ENCODE measurements around the gene MARS1.
A peak's percentile ranks its signal among the peaks of the same experiment; 100 is the strongest.

Gene MARS1

DNA sequence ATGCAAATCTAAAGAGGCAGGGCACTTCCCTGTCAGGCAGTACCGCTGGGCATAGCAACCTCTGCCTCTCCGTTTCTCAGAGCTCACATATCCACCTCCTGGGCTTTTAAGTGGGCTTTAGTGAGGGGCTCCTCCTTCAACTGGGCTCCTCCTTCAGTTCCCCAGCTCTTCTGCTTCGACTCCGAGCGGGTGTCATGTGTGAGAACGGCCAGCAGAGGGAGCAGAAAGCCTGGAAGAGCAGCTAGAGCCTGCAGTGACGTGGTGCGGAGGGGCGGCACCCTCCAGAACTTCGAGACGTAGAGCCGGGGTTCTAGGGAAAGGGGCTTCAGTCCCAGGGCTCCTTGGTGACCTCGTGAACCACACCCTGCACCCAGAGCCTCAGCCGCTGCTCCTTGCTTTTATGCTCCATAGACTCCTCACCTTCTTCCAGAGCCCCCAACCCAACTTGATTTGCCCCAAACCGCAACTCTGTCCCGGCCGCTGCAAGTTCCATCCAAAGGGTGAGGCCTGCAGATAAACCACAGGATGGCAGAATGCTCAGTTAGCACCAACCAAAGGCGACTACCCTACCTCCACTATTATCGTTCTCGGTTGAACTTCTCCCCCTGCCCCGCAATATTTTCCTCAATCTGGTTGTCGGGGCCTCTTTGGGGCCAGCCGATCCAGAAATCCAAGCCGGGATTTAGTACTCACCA is 28.7 kb upstream of the MARS1 start:
- no peaks in the 10 kb centered on the region for H3K36me3 ChIP-seq (ENCODE audit: control insufficient read depth in 2 of 2, insufficient read depth in 1 of 2, low read length in 2 of 2)
- peaks cover 12% of the 10 kb centered on the region for H3K4me1 ChIP-seq (ENCODE audit: control insufficient read depth, insufficient read depth, low read length)
- CTCF ChIA-PET: interaction anchor here (0.6 to 3.9 kb wide), 53 partner anchors 9 to 712 kb away, joined by 3 to 25 read pairs (median 4); partner anchors contain the start of genes DDIT3, INHBC, MARS1 and TSPAN31
- POLR2A ChIA-PET: interaction anchor here (0.5 to 4.0 kb wide), 7 partner anchors 27 to 784 kb away, joined by 3 to 13 read pairs (median 4); partner anchors contain the start of genes CDK4, DDIT3 and SHMT2
- H3K9me3 ChIP-seq (ENCODE audit: control insufficient read depth, insufficient read depth, low read depth, low read length): no peaks in the 10 kb centered on the region
- H3K27ac ChIP-seq (ENCODE audit: extremely low read depth, low read depth, low read length): peak overlapping the region; percentile 47; the same call in 1 of the 2 replicates
- peak overlapping the region; percentile 57 for H3K4me3 ChIP-seq (ENCODE audit: low read depth, low read length)
- peak; percentile 70; the same call in 1 of the 2 replicates for TF ChIP-seq ZNF324 (tag by site-specific recombination; IDR thresholded peaks at IDR 0.05)
- TF ChIP-seq, protein P1, sequence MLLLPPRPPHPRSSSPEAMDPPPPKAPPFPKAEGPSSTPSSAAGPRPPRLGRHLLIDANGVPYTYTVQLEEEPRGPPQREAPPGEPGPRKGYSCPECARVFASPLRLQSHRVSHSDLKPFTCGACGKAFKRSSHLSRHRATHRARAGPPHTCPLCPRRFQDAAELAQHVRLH (tag by site-specific recombination; IDR thresholded peaks at IDR 0.05): peak; percentile 76
- TF ChIP-seq TCF7L2 (IDR thresholded peaks at IDR 0.05; ENCODE audit: borderline replicate concordance, low read depth, low read length): no peak
- TF ChIP-seq KLF8 (tag by site-specific recombination; IDR thresholded peaks at IDR 0.05): peak; percentile 96
- TF ChIP-seq ZEB2 (tag by site-specific recombination; IDR thresholded peaks at IDR 0.05): peak; percentile 82
- TF ChIP-seq, protein P2, sequence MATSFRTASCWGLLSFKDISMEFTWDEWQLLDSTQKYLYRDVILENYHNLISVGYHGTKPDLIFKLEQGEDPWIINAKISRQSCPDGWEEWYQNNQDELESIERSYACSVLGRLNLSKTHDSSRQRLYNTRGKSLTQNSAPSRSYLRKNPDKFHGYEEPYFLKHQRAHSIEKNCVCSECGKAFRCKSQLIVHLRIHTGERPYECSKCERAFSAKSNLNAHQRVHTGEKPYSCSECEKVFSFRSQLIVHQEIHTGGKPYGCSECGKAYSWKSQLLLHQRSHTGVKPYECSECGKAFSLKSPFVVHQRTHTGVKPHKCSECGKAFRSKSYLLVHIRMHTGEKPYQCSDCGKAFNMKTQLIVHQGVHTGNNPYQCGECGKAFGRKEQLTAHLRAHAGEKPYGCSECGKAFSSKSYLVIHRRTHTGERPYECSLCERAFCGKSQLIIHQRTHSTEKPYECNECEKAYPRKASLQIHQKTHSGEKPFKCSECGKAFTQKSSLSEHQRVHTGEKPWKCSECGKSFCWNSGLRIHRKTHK (tag by site-specific recombination; IDR thresholded peaks at IDR 0.05): no peak
- TF ChIP-seq, protein P3, sequence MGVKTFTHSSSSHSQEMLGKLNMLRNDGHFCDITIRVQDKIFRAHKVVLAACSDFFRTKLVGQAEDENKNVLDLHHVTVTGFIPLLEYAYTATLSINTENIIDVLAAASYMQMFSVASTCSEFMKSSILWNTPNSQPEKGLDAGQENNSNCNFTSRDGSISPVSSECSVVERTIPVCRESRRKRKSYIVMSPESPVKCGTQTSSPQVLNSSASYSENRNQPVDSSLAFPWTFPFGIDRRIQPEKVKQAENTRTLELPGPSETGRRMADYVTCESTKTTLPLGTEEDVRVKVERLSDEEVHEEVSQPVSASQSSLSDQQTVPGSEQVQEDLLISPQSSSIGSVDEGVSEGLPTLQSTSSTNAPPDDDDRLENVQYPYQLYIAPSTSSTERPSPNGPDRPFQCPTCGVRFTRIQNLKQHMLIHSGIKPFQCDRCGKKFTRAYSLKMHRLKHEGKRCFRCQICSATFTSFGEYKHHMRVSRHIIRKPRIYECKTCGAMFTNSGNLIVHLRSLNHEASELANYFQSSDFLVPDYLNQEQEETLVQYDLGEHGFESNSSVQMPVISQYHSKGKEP (tag by site-specific recombination; IDR thresholded peaks at IDR 0.05): peak; percentile 41; the same call in 1 of the 2 replicates
- no peak for TF ChIP-seq ZNF214 (tag by site-specific recombination; IDR thresholded peaks at IDR 0.05; ENCODE audit: borderline replicate concordance)
- TF ChIP-seq ZBTB8A (tag by site-specific recombination; IDR thresholded peaks at IDR 0.05): peak; percentile 95
- TF ChIP-seq ZNF37A (tag by site-specific recombination; IDR thresholded peaks at IDR 0.05): no peak
- TF ChIP-seq ZNF302 (tag by site-specific recombination; IDR thresholded peaks at IDR 0.05; ENCODE audit: low read depth): no peak
- TF ChIP-seq, protein P4, sequence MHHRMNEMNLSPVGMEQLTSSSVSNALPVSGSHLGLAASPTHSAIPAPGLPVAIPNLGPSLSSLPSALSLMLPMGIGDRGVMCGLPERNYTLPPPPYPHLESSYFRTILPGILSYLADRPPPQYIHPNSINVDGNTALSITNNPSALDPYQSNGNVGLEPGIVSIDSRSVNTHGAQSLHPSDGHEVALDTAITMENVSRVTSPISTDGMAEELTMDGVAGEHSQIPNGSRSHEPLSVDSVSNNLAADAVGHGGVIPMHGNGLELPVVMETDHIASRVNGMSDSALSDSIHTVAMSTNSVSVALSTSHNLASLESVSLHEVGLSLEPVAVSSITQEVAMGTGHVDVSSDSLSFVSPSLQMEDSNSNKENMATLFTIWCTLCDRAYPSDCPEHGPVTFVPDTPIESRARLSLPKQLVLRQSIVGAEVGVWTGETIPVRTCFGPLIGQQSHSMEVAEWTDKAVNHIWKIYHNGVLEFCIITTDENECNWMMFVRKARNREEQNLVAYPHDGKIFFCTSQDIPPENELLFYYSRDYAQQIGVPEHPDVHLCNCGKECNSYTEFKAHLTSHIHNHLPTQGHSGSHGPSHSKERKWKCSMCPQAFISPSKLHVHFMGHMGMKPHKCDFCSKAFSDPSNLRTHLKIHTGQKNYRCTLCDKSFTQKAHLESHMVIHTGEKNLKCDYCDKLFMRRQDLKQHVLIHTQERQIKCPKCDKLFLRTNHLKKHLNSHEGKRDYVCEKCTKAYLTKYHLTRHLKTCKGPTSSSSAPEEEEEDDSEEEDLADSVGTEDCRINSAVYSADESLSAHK (tag by site-specific recombination; IDR thresholded peaks at IDR 0.05): 0 out of 2 replicates have a peak, but pooled peaks have one; percentile 6
- TF ChIP-seq ZBTB7A (tag by site-specific recombination; IDR thresholded peaks at IDR 0.05; ENCODE audit: low read depth): 0 out of 2 replicates have a peak, but pooled peaks have one; percentile 80
- TF ChIP-seq ZNF664 (tag by site-specific recombination; IDR thresholded peaks at IDR 0.05): no peak
- peak; percentile 47; the same call in 1 of the 2 replicates for TF ChIP-seq ZXDB (tag by site-specific recombination; IDR thresholded peaks at IDR 0.05)
- TF ChIP-seq ZNF776 (tag by site-specific recombination; IDR thresholded peaks at IDR 0.05; ENCODE audit: borderline replicate concordance): no peak
- no peak for TF ChIP-seq OVOL3 (tag by site-specific recombination; IDR thresholded peaks at IDR 0.05)
- no peak for TF ChIP-seq ZNF433 (tag by site-specific recombination; IDR thresholded peaks at IDR 0.05; ENCODE audit: low read depth)
- TF ChIP-seq KLF9 (tag by site-specific recombination; IDR thresholded peaks at IDR 0.05; ENCODE audit: low read depth): peak; percentile 73
- TF ChIP-seq, protein P5, sequence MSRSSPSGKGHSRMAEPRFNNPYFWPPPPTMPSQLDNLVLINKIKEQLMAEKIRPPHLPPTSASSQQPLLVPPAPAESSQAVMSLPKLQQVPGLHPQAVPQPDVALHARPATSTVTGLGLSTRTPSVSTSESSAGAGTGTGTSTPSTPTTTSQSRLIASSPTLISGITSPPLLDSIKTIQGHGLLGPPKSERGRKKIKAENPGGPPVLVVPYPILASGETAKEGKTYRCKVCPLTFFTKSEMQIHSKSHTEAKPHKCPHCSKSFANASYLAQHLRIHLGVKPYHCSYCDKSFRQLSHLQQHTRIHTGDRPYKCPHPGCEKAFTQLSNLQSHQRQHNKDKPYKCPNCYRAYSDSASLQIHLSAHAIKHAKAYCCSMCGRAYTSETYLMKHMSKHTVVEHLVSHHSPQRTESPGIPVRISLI (tag by site-specific recombination; IDR thresholded peaks at IDR 0.05): no peak
- TF ChIP-seq REPIN1 (tag by site-specific recombination; IDR thresholded peaks at IDR 0.05; ENCODE audit: low read depth): no peak
- TF ChIP-seq, protein P6, sequence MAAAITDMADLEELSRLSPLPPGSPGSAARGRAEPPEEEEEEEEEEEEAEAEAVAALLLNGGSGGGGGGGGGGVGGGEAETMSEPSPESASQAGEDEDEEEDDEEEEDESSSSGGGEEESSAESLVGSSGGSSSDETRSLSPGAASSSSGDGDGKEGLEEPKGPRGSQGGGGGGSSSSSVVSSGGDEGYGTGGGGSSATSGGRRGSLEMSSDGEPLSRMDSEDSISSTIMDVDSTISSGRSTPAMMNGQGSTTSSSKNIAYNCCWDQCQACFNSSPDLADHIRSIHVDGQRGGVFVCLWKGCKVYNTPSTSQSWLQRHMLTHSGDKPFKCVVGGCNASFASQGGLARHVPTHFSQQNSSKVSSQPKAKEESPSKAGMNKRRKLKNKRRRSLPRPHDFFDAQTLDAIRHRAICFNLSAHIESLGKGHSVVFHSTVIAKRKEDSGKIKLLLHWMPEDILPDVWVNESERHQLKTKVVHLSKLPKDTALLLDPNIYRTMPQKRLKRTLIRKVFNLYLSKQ (tag by site-specific recombination; IDR thresholded peaks at IDR 0.05; ENCODE audit: borderline replicate concordance): no peak
- no peak for TF ChIP-seq ZNF621 (tag by site-specific recombination; IDR thresholded peaks at IDR 0.05)
- TF ChIP-seq ZNF211 (tag by site-specific recombination; IDR thresholded peaks at IDR 0.05; ENCODE audit: low read depth): no peak
- no peak for TF ChIP-seq ZNF585B (tag by site-specific recombination; IDR thresholded peaks at IDR 0.05)
- TF ChIP-seq ZNF561 (tag by site-specific recombination; IDR thresholded peaks at IDR 0.05; ENCODE audit: borderline replicate concordance): peak; percentile 66; the same call in 1 of the 2 replicates
- TF ChIP-seq ZNF335 (tag by site-specific recombination; conservative IDR thresholded peaks at IDR 0.05): peak; percentile 69
- no peak for TF ChIP-seq ZNF292 (tag by site-specific recombination; IDR thresholded peaks at IDR 0.05; ENCODE audit: borderline replicate concordance, low read depth)
- peak; percentile 87; the same call in 1 of the 2 replicates for TF ChIP-seq ZNF121 (tag by site-specific recombination; IDR thresholded peaks at IDR 0.05)
